ENCODE results near the gene NDUFS7. TPM values are rescaled to one million over a fixed set of nuclear protein-coding genes. Genes with fewer than 3 reads are reported as not detected.

The NDUFS7 gene
- total and polyA plus RNA-seq, 4 donors, result 43.0 to 164 (median 124) TPM

DNA sequence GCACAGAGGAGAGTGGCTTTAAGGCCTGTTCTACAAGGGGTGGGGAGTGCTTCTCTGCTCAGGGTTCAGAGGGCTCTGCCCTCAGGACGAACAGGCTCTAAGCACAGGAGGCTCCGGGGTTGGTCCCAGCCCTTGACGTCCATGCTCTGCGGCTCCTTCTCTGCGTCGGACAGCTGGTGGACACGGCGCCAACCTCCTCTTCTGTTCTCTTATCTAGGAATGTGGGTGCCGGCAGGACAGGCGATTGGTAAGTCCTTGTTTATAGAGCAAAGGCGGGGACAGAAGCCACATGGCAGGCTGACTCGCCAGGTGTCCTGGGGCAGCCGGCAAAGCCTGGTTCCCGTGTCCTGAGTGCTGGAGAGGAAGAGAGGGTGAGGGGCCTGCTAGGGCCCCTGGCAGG is 46.0 kb downstream of the NDUFS7 start:
- Histone ChIP-seq H3K27me3 (ENCODE audit: control insufficient read depth, insufficient read depth, low read length) (no peaks in the 10 kb centered on the region), H3K36me3 (ENCODE audit: control insufficient read depth, insufficient read depth, low read length) (peaks cover 95% of the 10 kb centered on the region), H3K27ac (ENCODE audit: low read depth, low read length) (no peak overlapping the region), H3K4me3 (ENCODE audit: low read depth, low read length) (no peak overlapping the region), H3K9me3 (ENCODE audit: control insufficient read depth, insufficient read depth, low read length) (no peaks in the 10 kb centered on the region), H3K4me1 (ENCODE audit: control insufficient read depth, insufficient read depth, low read length) (peaks cover 8% of the 10 kb centered on the region)
- WGBS (ENCODE audit: insufficient coverage), result 90% methylated on average over 14 of the region's 14 CpGs
- no peak for DNase-seq (ENCODE audit: low read depth in 4 of 6, low spot score in 6 of 6)

DNA sequence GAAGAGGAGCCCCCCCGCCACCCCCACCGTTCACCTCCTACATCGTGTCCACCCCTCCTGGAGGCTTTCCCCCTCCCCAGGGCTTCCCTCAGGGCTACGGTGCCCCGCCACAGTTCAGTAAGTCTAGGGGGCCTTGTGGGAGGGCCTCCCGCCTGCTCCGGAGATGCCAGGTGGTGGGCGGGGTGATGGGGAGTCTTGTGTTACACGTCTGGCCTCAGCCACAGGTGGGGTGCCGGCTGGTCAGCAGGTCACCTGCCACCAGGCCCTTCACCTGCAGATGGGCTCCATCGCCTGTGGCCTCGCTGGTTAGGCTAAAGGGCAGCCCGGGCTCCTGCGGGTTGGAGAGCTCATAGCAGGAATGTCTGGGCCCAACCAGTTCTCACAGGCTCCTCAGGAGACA is 46.5 kb downstream of the NDUFS7 start:
- Histone ChIP-seq H3K9me3 (ENCODE audit: control insufficient read depth, insufficient read depth, low read length) (no peaks in the 10 kb centered on the region), H3K27me3 (ENCODE audit: control insufficient read depth, insufficient read depth, low read length) (no peaks in the 10 kb centered on the region), H3K4me3 (ENCODE audit: low read depth, low read length) (no peak overlapping the region), H3K36me3 (ENCODE audit: control insufficient read depth, insufficient read depth, low read length) (peaks cover 94% of the 10 kb centered on the region), H3K27ac (ENCODE audit: low read depth, low read length) (no peak overlapping the region), H3K4me1 (ENCODE audit: control insufficient read depth, insufficient read depth, low read length) (peaks cover 8% of the 10 kb centered on the region)
- DNase-seq (ENCODE audit: low read depth in 4 of 6, low spot score in 6 of 6), result no peak
- 92% methylated on average over 9 of the region's 14 CpGs for WGBS (ENCODE audit: insufficient coverage)

DNA sequence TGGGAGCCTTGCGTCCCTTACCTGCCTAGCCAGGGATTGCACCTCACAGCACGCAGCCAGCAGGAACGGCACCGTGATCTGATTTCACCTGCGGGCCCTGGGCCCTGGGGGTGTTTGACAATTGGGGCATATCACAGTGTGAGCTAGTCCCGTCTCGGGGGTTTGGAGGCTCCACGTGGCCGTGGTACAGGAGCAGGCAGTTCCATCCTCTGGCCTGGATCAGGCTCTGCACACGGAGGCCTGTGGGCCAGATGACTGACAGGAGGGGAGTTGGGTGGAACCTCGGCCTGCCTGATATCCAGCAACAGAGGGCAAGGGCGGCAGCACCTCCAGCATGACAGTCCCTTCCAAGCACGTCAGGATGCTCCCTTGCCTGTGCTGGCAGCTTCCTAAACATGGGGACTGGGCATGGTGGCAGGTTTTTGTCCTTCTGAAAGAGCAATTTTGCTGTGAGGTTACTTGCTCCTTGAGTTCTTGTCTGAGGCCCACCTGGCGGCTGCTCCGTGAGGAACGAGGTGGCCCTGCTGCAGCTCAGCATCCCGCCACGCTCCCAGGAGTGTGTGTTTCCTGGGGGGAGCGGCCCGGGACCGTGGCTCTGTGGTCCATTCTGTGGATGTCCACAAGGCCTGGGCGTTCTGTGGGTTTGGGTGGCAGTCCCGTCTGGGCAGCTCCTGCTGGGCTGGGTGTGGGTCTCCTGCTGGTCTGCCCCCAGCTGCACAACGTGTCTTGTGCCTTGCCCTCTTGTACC is 48.2 kb downstream of the NDUFS7 start:
- H3K27me3 ChIP-seq (ENCODE audit: control insufficient read depth, insufficient read depth, low read length), result no peaks in the 10 kb centered on the region
- no peak overlapping the region for H3K27ac ChIP-seq (ENCODE audit: low read depth, low read length)
- no peak for DNase-seq (ENCODE audit: low read depth in 4 of 6, low spot score in 6 of 6)
- H3K4me3 ChIP-seq (ENCODE audit: low read depth, low read length), result no peak overlapping the region
- peaks cover 91% of the 10 kb centered on the region for H3K36me3 ChIP-seq (ENCODE audit: control insufficient read depth, insufficient read depth, low read length)
- no peaks in the 10 kb centered on the region for H3K9me3 ChIP-seq (ENCODE audit: control insufficient read depth, insufficient read depth, low read length)
- H3K4me1 ChIP-seq (ENCODE audit: control insufficient read depth, insufficient read depth, low read length), result peaks cover 8% of the 10 kb centered on the region
- WGBS (ENCODE audit: insufficient coverage), result 95% methylated on average over 23 of the region's 24 CpGs

DNA sequence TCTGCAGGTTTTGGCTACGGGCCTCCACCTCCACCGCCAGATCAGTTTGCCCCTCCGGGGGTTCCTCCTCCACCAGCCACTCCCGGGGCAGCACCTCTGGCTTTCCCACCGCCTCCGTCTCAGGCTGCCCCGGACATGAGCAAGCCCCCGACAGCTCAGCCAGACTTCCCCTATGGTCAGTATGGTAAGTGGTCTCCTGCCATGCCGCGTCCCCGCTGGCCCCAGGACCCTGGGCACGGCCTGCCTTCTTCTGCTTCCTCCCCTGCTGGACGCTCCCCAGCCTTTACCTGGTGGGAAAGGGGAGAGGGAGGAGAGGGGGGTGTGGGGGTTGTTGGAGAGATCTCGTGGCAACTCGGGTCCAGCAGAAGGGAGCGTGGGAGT is 48.8 kb downstream of the NDUFS7 start:
- no peaks in the 10 kb centered on the region for H3K27me3 ChIP-seq (ENCODE audit: control insufficient read depth, insufficient read depth, low read length)
- H3K9me3 ChIP-seq (ENCODE audit: control insufficient read depth, insufficient read depth, low read length), result no peaks in the 10 kb centered on the region
- DNase-seq (ENCODE audit: low read depth in 4 of 6, low spot score in 6 of 6), result no peak
- no peak overlapping the region for H3K27ac ChIP-seq (ENCODE audit: low read depth, low read length)
- H3K4me1 ChIP-seq (ENCODE audit: control insufficient read depth, insufficient read depth, low read length), result peaks cover 2% of the 10 kb centered on the region
- peaks cover 85% of the 10 kb centered on the region for H3K36me3 ChIP-seq (ENCODE audit: control insufficient read depth, insufficient read depth, low read length)
- 95% methylated on average over 12 of the region's 16 CpGs for WGBS (ENCODE audit: insufficient coverage)
- H3K4me3 ChIP-seq (ENCODE audit: low read depth, low read length), result no peak overlapping the region

DNA sequence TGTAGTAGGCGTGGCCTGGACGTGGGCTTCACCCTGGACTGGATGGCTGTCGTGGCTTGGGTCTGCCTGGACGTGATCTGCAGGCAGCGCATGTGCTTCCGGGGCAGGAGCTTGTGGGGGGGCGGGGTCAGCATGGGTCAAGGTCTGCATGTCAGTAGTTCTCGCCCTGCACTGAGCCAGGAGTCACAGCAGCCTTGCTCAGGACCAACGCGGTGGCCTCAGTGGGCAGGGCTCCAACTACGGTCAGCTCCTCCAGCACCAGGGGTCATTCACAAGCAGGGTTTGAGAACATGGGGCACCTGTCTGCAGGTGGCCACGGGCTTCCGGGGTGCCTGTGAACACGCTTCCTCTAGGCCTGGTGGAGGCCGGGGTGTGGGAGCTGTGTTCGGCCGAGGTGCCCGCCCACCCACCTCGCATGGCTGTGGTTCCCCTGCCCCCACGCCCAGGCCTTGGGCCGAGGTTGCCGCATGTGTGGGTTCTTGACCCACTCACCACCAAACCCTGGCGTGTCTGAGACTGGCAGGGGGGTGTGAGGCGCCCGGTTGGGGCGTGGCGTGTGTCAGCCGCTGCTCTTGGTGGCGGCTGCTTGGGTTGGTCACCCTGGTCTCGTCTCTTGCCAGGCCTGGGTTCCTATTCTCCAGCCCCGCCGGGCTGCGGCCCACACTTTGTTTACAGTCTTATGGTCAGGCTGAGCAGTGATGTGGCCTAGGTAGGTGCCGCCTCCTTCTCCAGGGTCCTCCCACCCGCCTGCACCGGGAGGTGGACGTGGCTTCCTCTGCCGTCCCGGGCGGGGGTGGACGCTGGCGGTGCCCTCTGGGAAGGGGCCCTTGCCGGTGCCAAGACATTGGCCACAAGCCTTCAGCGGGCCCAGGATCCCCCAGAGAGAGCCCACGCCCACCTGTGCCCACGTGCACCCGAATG is 49.7 kb downstream of the NDUFS7 start:
- no peaks in the 10 kb centered on the region for H3K27me3 ChIP-seq (ENCODE audit: control insufficient read depth, insufficient read depth, low read length)
- no peak overlapping the region for H3K27ac ChIP-seq (ENCODE audit: low read depth, low read length)
- DNase-seq (ENCODE audit: low read depth in 4 of 6, low spot score in 6 of 6), result no peak
- H3K4me3 ChIP-seq (ENCODE audit: low read depth, low read length), result no peak overlapping the region
- peaks cover 2% of the 10 kb centered on the region for H3K4me1 ChIP-seq (ENCODE audit: control insufficient read depth, insufficient read depth, low read length)
- WGBS (ENCODE audit: insufficient coverage), result 94% methylated on average over 47 of the region's 47 CpGs
- H3K9me3 ChIP-seq (ENCODE audit: control insufficient read depth, insufficient read depth, low read length), result no peaks in the 10 kb centered on the region
- H3K36me3 ChIP-seq (ENCODE audit: control insufficient read depth, insufficient read depth, low read length), result peaks cover 81% of the 10 kb centered on the region

DNA sequence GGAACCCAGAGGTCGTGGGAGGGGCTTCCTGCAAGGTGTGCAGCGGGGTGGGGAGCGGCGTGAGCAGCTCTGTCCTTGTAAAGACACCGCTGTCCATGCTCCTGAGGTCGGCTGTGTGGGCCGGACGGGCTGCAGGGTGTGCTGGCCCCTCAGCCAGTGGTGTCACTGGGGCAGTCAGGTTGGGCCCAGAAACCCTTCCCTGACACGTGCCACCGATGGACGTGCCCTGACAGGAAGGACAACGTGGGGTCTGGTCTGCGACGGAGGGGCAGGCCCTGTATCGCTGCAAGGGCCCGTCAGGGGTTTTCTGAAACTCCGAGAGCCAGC is 50.3 kb downstream of the NDUFS7 start:
- no peak overlapping the region for H3K27ac ChIP-seq (ENCODE audit: low read depth, low read length)
- 97% methylated on average over 17 of the region's 17 CpGs for WGBS (ENCODE audit: insufficient coverage)

DNA sequence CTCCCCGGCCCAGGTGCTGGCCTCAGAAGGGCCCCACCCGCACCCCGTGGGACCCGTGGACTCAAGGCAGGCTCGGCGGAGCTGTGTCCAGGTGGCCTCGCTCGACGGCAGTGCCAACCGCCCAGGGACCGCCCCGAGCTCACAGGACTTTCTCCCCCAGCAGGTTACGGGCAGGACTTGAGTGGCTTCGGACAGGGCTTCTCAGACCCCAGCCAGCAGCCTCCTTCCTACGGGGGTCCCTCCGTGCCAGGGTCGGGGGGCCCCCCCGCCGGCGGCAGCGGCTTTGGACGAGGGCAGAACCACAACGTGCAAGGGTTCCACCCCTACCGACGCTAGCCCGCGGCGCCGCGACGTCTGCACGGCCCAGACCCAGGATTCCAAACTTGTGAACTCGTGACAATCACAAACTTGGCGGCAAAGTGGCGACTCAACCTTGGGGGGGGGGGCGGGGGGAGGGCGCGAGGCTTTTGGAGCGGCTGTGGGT is 50.9 kb downstream of the NDUFS7 start:
- no peak overlapping the region for H3K27ac ChIP-seq (ENCODE audit: low read depth, low read length)
- H3K4me3 ChIP-seq (ENCODE audit: low read depth, low read length), result no peak overlapping the region
- DNase-seq (ENCODE audit: low read depth in 4 of 6, low spot score in 6 of 6), result no peak
- peaks cover 74% of the 10 kb centered on the region for H3K36me3 ChIP-seq (ENCODE audit: control insufficient read depth, insufficient read depth, low read length)
- WGBS (ENCODE audit: insufficient coverage), result 95% methylated on average over 23 of the region's 39 CpGs
- H3K27me3 ChIP-seq (ENCODE audit: control insufficient read depth, insufficient read depth, low read length), result no peaks in the 10 kb centered on the region
- H3K9me3 ChIP-seq (ENCODE audit: control insufficient read depth, insufficient read depth, low read length), result no peaks in the 10 kb centered on the region
- H3K4me1 ChIP-seq (ENCODE audit: control insufficient read depth, insufficient read depth, low read length), result peaks cover 9% of the 10 kb centered on the region

More for the DNA sequence above, 50.3 kb downstream of the NDUFS7 start:
- no peak for DNase-seq (ENCODE audit: low read depth in 4 of 6, low spot score in 6 of 6)
- peaks cover 74% of the 10 kb centered on the region for H3K36me3 ChIP-seq (ENCODE audit: control insufficient read depth, insufficient read depth, low read length)
- peaks cover 3% of the 10 kb centered on the region for H3K4me1 ChIP-seq (ENCODE audit: control insufficient read depth, insufficient read depth, low read length)
- H3K27me3 ChIP-seq (ENCODE audit: control insufficient read depth, insufficient read depth, low read length), result no peaks in the 10 kb centered on the region
- H3K9me3 ChIP-seq (ENCODE audit: control insufficient read depth, insufficient read depth, low read length), result no peaks in the 10 kb centered on the region
- H3K4me3 ChIP-seq (ENCODE audit: low read depth, low read length), result no peak overlapping the region

DNA sequence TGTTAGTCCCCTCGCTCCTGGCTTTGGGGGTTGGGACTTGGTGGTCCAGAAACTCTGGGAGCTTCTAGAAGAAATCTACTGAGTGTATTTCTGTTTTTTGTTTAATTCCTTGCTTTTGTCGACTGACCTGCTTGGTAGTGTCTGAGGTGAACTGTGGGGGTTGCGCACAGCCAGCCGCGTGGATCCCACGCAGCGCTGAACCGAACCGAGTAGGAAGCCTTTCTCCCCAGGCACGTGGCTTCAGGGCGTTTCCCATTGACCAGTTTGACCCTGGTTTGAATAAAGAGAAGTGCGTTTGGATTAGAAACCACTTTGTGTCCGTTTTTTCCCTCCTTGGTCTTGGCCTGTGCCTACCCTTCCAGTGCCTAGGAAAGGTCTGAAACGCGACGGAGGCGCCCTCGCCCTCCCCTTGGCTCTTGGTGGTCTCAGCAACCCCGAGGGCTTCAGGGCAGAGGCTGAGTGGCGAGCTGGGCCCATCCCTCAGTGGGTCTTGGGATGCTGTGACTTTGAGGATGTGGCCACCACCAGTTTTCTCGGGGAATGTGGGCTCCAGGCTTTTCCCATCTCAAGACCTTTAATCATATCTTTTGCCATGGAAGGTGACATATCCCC is 51.8 kb downstream of the NDUFS7 start:
- 77% methylated on average over 16 of the region's 21 CpGs for whole genome bisulfite sequencing (ENCODE audit: insufficient coverage)
- no peak overlapping the region for H3K27ac ChIP-seq (ENCODE audit: low read depth, low read length)
- H3K27me3 ChIP-seq (ENCODE audit: control insufficient read depth, insufficient read depth, low read length), result no peaks in the 10 kb centered on the region
- peaks cover 74% of the 10 kb centered on the region for H3K36me3 ChIP-seq (ENCODE audit: control insufficient read depth, insufficient read depth, low read length)
- no peaks in the 10 kb centered on the region for H3K9me3 ChIP-seq (ENCODE audit: control insufficient read depth, insufficient read depth, low read length)
- DNase-seq (ENCODE audit: low read depth in 4 of 6, low spot score in 6 of 6), result no peak
- H3K4me1 ChIP-seq (ENCODE audit: control insufficient read depth, insufficient read depth, low read length), result peaks cover 16% of the 10 kb centered on the region
- H3K4me3 ChIP-seq (ENCODE audit: low read depth, low read length), result no peak overlapping the region

DNA sequence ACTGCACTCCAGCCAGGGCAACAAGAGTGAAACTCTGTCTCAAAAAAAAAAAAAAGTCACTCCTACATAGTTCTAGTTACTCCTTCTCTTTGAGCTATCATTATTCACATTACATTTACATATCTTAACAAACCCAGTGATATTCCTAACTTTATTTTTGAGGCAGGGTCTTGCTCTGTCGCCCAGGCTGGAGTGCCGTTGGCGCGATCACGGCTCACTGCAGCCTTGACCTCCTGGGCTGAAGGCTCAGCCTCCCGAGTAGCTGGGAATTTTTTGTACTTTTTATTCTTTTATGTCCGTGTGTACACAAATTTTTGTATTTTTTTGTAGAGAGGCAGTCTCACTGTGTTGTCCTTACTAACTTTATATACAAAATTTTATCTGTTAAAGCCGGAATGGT is 53.9 kb downstream of the NDUFS7 start:
- Histone ChIP-seq H3K27ac (ENCODE audit: low read depth, low read length) (no peak overlapping the region), H3K4me3 (ENCODE audit: low read depth, low read length) (no peak overlapping the region), H3K4me1 (ENCODE audit: control insufficient read depth, insufficient read depth, low read length) (peaks cover 22% of the 10 kb centered on the region), H3K27me3 (ENCODE audit: control insufficient read depth, insufficient read depth, low read length) (no peaks in the 10 kb centered on the region), H3K36me3 (ENCODE audit: control insufficient read depth, insufficient read depth, low read length) (peaks cover 74% of the 10 kb centered on the region), H3K9me3 (ENCODE audit: control insufficient read depth, insufficient read depth, low read length) (no peaks in the 10 kb centered on the region)
- DNase-seq (ENCODE audit: low read depth in 4 of 6, low spot score in 6 of 6), result no peak
- 71% methylated on average over 1 of the region's 8 CpGs for WGBS (ENCODE audit: insufficient coverage)

Measured in spinal cord (tissue), 10 donors.